PC-3 (cell line): ENCODE measurements around the gene ITGB3.

Source experiments
- CTCF ChIP-seq: fragments of 300-600 bp; sonication (generic); conservative IDR thresholded peaks from 2 replicates; pipeline ENCODE4 v1.5.1; 2017; ENCODE audit warnings: antibody characterized with exemption, low read depth, mild to moderate bottlenecking, low read length
- EZH2phosphoT487 ChIP-seq: fragments of 300-600 bp; sonication (generic); IDR thresholded peaks from 2 replicates; pipeline ENCODE4 v1.6.1; 2018; ENCODE audit warnings: mild to moderate bottlenecking, antibody characterized with exemption, low read length, borderline replicate concordance

- TF ChIP-seq CTCF = no peak
- TF ChIP-seq EZH2phosphoT487 = no peak
Measured at GRCh38 chr17:47279062-47279801, 25.6 kb downstream of the ITGB3 start.
